ES-I3 (cell line): ENCODE results near the gene BABAM2.
"Not testable (repeated sequence)": the region's sequence is repeated elsewhere in the genome, so short reads cannot be mapped to it uniquely, and the experiment has no call there.

ENCODE experiments used
- H3K36me3 ChIP-seq: 2 replicates; pipeline ENCODE4 v1.6.1; 2013; ENCODE audit warnings: mild to moderate bottlenecking, low read length, control low read depth, moderate library complexity; ENCODE audit not compliant: insufficient read depth
- H3K4me1 ChIP-seq: 2 replicates; pipeline ENCODE4 v1.6.1; 2013; ENCODE audit warnings: mild to moderate bottlenecking, control low read depth, low read length; ENCODE audit not compliant: insufficient read depth
- H3K9ac ChIP-seq: 2 replicates; pipeline ENCODE4 v1.6.1; 2013; ENCODE audit warnings: low read depth, mild to moderate bottlenecking, low read length, moderate library complexity
- H3K9me3 ChIP-seq: 2 replicates; pipeline ENCODE4 v1.6.1; 2013; ENCODE audit warnings: mild to moderate bottlenecking, low read length, moderate library complexity; ENCODE audit not compliant: control insufficient read depth, insufficient read depth

The BABAM2 gene

DNA sequence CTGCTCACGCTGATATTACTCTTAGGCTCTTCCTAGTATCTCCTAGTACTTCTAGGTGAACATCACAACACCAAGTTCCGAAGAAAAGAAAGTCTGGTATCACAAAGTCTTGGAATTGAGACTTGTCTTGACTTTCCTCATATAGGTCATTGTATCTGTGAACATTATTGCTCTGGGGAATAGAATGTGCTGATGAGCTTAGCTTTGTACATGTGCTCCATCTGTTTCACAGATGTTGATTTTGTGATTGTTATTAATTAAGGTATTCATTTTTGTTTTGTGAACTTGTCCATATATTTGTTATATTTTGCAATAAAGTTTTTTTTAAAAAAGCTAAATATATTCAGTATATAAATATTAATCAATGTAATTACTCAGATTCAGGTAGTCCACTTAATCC is 111.7 kb downstream of the BABAM2 start:
- H3K9me3 ChIP-seq: no peaks in the 10 kb centered on the region
- H3K36me3 ChIP-seq: no peaks in the 10 kb centered on the region
- H3K9ac ChIP-seq: no peak overlapping the region

DNA sequence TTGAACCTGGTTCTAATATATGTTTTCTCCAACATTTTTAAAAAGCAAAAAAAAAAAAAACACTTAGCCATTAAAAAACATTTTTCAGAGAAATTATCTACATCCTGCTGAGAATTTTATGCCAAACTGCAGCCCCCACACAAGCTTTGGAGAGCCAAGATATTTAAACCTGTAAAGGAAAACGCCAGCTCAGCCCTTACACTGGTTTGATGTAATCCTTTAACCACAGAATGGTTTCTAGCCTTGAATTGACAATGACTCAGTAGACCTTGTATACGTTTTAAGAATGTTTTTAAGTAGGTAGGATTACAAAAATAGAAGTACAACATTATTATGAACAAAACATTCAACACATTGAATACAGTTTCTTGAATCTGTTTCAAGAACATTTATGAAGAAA is 113.6 kb downstream of the BABAM2 start:
- no peaks in the 10 kb centered on the region for H3K4me1 ChIP-seq
- H3K9ac ChIP-seq: no peak overlapping the region
- H3K36me3 ChIP-seq: no peaks in the 10 kb centered on the region
- H3K9me3 ChIP-seq: no peaks in the 10 kb centered on the region

More for the DNA sequence above, 111.7 kb downstream of the BABAM2 start:
- no peaks in the 10 kb centered on the region for H3K4me1 ChIP-seq

DNA sequence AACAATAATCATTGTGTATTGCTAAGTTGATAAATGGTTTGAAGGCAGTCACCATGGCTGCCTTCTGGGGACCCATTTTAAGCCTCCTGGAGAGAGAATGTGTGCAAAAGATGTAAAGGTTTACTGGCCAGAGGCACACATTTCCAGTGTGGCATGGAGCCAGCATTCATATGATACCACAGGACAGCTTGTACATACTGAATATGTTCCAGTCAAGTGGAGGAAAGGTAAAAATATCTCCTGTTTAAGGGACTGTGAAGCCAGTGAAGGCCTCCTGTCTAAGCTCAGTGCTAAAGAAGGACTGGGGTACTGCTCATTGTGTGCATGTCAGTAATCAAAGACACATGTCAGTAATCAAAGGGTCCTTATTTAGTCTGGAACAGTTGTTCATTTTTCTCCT is 119.2 kb downstream of the BABAM2 start:
- H3K4me1 ChIP-seq: no peaks in the 10 kb centered on the region
- H3K36me3 ChIP-seq: no peaks in the 10 kb centered on the region
- no peak overlapping the region for H3K9ac ChIP-seq
- H3K9me3 ChIP-seq: no peaks in the 10 kb centered on the region

DNA sequence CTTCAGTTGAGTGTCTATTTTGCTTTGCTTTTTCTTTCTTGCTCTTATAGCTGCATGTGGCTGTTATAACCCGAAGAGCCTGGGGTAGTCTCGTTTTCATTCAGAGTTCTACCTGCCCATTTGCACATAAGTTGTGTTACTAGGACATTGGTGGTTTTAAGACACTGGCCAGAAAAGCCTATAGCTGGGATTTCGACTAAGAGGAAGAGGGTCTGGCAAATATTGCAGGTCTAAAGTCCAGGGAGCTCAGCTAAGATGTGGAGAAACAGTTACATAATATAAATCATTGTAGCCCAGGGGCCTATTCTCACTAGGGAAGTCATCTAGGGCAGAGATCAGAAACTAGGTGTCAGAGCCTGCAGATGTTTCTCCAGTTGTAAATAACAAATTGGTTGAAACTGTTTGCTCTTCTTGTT is 120.8 kb downstream of the BABAM2 start:
- H3K4me1 ChIP-seq: no peaks in the 10 kb centered on the region
- no peaks in the 10 kb centered on the region for H3K9me3 ChIP-seq
- H3K36me3 ChIP-seq: no peaks in the 10 kb centered on the region
- H3K9ac ChIP-seq: no peak overlapping the region

DNA sequence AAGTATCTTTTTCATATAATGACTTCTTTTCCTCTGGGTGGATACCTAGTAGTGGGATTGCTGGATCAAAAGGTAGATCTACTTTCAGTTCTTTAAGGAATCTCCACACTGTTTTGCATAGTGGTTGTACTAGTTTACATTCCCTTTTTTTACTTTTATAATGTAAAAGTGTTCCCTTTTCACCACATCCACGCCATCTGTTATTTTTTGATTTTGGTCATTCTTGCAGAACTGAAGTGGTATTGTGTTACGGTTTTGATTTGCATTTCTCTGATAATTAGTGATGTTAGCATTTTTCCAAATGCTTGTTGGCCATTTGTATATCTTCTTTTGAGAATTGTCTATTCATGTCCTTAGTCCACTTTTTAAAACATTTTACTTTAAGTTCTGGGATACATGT is 127.9 kb downstream of the BABAM2 start:
- not testable (repeated sequence) for H3K9ac ChIP-seq

DNA sequence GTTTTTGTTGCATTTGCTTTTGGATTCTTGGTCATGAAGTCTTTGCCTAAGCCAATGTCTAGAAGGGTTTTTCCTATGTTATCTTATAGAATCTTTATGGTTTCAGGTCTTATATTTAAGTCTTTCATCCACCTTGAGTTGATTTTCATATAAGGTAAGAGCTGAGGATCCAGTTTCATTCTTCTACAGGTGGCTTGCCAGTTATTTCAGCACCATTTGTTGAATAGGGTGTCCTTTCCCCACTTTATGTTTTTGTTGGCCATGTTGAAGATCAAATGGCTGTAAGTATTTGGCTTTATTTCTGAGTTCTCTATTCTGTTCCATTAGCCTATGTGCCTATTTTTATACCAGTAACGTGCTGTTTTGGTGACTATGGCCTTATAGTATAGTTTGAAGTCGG is 129.0 kb downstream of the BABAM2 start:
- H3K9me3 ChIP-seq, H3K9ac ChIP-seq, H3K4me1 ChIP-seq, H3K36me3 ChIP-seq: not testable (repeated sequence)

More for the DNA sequence above, 127.9 kb downstream of the BABAM2 start:
- H3K36me3 ChIP-seq, H3K9me3 ChIP-seq, H3K4me1 ChIP-seq: not testable (repeated sequence)

DNA sequence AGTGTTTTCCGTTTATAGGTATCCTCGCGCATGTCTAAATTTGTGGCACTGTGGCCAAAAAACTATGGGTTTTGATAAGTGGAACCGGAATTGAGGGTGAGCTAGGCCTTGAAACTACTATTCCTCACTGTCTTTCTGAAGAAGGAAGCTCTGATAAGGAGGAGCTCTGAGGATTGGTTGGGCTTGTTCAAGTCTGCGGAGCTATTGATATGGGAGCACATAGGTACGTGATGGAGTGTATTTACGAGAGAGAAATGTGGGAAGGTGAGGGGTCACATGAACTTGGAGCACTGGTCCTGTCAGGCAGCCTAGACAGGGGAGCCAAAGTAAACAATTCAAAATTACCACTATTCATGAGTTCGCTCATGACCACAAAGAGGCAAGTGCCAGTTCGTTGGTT is 131.4 kb downstream of the BABAM2 start:
- Histone ChIP-seq H3K9ac (no peak overlapping the region), H3K4me1 (no peaks in the 10 kb centered on the region), H3K36me3 (no peaks in the 10 kb centered on the region), H3K9me3 (no peaks in the 10 kb centered on the region)

DNA sequence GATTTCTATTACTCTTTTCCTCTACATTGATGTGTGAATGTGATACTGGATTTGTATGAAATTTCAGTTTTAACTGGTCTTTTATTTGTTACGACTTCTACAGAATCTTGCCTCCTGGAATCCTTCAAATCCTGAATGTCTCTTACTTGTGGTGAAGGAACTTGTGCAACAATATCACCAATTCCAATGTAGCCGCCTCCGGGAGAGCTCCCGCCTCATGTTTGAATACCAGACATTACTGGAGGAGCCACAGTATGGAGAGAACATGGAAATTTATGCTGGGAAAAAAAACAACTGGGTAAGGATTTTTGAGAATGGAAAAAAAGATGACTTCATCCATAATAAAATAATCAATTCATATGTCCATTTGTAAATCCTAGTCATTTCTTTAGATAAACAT is 134.6 kb downstream of the BABAM2 start:
- H3K36me3 ChIP-seq: no peaks in the 10 kb centered on the region
- H3K9ac ChIP-seq: no peak overlapping the region
- no peaks in the 10 kb centered on the region for H3K4me1 ChIP-seq
- H3K9me3 ChIP-seq: no peaks in the 10 kb centered on the region

DNA sequence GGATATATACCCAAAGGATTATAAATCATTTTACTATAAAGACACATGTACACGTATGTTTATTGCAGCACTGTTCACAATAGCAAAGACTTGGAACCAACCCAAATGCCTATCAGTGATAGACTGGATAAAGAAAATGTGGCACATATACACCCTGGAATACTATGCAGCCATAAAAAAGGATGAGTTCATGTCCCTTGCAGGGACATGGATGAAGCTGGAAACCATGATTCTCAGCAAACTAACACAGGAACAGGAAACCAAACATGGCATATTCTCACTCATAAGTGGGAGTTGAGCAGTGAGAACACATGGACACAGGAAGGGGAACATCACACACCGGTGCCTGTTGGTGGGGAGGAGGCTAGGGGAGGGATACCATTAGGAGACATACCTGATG is 135.7 kb downstream of the BABAM2 start:
- H3K4me1 ChIP-seq, H3K9me3 ChIP-seq, H3K9ac ChIP-seq, H3K36me3 ChIP-seq: not testable (repeated sequence)

DNA sequence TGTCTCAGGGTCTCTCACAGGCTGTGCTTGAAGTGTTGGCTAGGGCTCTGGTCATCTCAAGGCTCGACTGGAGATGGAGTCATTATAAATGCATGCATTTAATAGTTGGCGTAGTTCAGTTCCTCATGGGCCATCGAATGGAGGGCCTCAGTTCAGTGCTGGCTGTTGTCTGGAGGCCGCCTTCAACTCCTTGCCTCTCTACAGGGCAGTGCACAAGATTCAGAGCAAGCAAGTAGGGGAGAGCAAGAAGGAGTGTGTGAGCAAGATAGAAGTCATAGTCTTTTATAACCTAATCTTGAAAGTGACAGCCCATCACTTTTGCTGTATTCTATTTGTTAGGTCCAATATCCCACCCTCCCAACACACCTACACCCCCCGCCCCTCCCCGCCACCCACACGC is 137.5 kb downstream of the BABAM2 start:
- H3K9ac ChIP-seq: no peak overlapping the region
- H3K9me3 ChIP-seq: no peaks in the 10 kb centered on the region
- H3K4me1 ChIP-seq: no peaks in the 10 kb centered on the region
- H3K36me3 ChIP-seq: no peaks in the 10 kb centered on the region

DNA sequence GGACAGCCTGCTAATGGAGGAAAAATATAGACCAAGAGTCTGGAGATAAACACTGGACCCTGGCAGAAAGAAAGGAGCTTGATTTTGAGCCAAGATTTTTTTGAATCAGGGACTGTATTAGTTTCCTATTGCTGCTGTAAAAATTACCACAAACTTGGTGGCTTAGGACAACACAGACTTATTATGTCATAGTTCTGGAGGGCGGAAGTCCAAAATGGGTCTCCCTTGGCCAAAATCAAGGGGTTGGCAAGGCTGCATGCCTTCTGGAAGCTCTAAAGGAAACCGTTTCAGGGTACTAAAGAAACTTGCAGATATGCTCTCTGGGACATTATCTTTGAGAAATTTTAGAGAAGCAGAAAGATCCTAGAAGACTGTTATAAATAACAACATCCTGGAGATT is 140.1 kb downstream of the BABAM2 start:
- no peaks in the 10 kb centered on the region for H3K36me3 ChIP-seq
- H3K9me3 ChIP-seq: no peaks in the 10 kb centered on the region
- no peak overlapping the region; the same call in 1 of the 2 replicates for H3K9ac ChIP-seq
- H3K4me1 ChIP-seq: peaks cover 4% of the 10 kb centered on the region; the same call in 1 of the 2 replicates

DNA sequence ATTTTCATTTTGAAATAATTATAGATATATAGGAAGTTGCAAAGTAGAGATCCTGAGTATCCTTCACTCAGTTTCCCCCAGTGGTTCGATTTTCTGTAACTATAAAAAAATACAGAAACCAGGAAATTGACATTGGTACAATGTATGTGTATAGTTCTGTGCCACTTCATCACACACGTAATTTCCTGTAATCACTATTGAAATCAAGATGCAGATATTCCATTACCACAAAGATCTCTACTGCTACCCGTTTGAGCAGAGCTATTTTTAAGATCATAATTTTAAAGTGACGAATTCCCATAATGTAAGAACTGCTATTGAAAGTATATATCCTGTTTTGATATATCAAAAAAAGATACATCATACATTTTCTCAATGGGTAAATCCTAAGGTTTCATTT is 142.3 kb downstream of the BABAM2 start:
- no peaks in the 10 kb centered on the region for H3K9me3 ChIP-seq
- no peaks in the 10 kb centered on the region for H3K36me3 ChIP-seq
- peaks cover 4% of the 10 kb centered on the region; the same call in 1 of the 2 replicates for H3K4me1 ChIP-seq
- no peak overlapping the region for H3K9ac ChIP-seq

DNA sequence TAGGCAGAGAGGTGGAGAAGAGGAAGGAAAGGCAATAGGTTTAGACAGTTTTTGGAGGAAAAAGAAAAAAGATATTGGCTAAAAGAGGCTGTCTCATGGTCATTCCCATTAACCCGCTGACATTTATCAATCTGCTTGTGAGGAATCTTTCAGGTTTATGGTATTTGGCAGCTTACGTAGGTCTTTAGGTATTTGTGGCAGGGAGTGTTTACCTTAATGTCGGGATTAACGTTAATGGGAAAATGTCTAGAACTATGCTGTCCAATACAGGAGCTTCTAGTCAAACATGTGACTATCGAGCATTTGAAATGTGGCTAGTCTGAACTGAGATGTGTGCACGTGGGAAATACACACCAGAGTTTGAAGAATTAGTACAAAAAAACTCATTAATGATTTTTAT is 144.2 kb downstream of the BABAM2 start:
- Histone ChIP-seq H3K36me3 (no peaks in the 10 kb centered on the region), H3K4me1 (peaks cover 4% of the 10 kb centered on the region; the same call in 1 of the 2 replicates), H3K9ac (no peak overlapping the region), H3K9me3 (no peaks in the 10 kb centered on the region)

DNA sequence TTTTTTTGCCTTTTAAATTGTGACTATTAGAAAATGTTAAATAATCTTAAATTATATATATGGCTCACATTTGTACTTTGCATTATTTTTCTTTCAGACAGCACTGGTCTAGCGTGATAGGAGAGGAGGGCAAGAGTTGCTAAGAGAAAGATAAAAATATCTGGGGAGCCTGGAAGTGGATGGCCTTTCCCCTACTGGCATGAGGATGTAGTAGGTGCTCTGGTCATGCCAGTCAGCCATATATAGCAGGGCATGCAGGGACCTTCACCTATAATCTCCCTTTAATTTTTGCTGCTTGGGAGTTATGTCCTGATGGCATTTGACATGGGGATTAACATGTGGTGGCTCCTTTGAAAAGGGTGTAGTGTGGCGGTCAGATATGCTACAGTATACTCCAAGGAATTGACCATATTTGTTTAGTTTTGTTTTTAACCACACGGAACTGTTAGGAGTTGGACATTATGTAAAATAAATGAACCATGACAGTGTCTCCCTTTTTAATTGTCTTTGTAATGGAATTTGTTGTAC is 144.7 kb downstream of the BABAM2 start:
- Histone ChIP-seq H3K9me3 (no peaks in the 10 kb centered on the region), H3K4me1 (peaks cover 4% of the 10 kb centered on the region; the same call in 1 of the 2 replicates), H3K36me3 (no peaks in the 10 kb centered on the region), H3K9ac (no peak overlapping the region)

DNA sequence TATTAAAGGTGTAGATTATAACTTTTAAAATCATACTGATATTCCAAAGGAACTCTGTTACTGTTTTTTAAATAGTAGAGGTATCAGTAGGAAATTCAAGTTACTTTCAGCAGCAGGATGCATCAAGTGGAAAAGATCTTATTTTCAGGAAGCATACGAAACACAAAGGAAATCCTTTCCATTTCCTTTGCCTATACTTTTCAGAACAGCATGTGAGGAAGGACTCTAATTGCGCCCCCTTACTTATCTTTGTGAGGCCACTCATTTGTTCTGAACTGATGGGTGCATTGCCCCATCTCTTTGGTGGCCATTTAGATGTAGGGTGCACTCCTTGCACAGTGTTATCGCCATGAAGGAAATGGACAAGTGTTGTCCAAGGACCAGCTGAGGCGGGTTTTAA is 145.3 kb downstream of the BABAM2 start:
- no peaks in the 10 kb centered on the region for H3K36me3 ChIP-seq
- H3K9ac ChIP-seq: no peak overlapping the region
- H3K4me1 ChIP-seq: peaks cover 4% of the 10 kb centered on the region; the same call in 1 of the 2 replicates
- H3K9me3 ChIP-seq: no peaks in the 10 kb centered on the region

DNA sequence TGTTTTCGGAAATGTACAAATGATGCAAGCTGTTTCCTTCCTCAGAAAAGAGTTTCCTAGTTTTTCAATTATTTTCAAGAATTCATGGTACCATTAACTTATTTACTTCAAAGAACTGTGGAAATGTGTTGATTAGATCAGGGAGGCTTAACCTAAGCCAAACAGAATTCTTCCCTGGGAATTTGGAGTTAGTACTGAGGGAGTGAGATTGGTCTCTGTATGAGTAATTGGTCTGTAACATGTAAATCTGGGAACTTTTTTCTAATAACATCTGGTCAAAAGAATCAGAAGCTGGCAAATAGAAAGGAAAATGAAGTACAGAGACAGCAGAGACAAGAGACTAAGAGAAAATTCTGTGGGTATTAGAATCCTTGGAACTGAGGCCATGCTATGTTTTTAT is 145.8 kb downstream of the BABAM2 start:
- Histone ChIP-seq H3K9me3 (no peaks in the 10 kb centered on the region), H3K4me1 (peaks cover 4% of the 10 kb centered on the region; the same call in 1 of the 2 replicates), H3K9ac (no peak overlapping the region), H3K36me3 (no peaks in the 10 kb centered on the region)
